ENCODE results near the gene KRTAP16-1. TPM values are rescaled to one million over a fixed set of nuclear protein-coding genes. Genes with fewer than 3 reads are reported as not detected.

The KRTAP16-1 gene
- total and polyA plus RNA-seq, 2 donors (not counting 1 experiment from before 2014, with no cell fraction given), result 0.16 TPM; not detected in 1

- Histone ChIP-seq H3K4me1 (ENCODE audit: control insufficient read depth in 2 of 2, insufficient read depth in 2 of 2, low read length in 2 of 2) (no peaks in the 10 kb centered on the region), H3K27me3 (replicated peaks in 1 of 4; ENCODE audit: control extremely low read depth in 1 of 4, control insufficient read depth in 3 of 4, insufficient read depth in 4 of 4, low read length in 3 of 4) (no peaks in the 10 kb centered on the region), H3K9me3 (ENCODE audit: control extremely low read depth in 1 of 3, control insufficient read depth in 2 of 3, insufficient read depth in 1 of 3, low read length in 2 of 3) (no peaks in the 10 kb centered on the region), H3K36me3 (replicated peaks in 1 of 2; ENCODE audit: control extremely low read depth in 1 of 2, control insufficient read depth in 1 of 2, extremely low read depth in 1 of 2, insufficient read depth in 2 of 2, low read length in 1 of 2) (no peaks in the 10 kb centered on the region), H4K20me1 (ENCODE audit: control insufficient read depth, insufficient read depth, low read length, poor library complexity, severe bottlenecking) (no peaks in the 10 kb centered on the region), H3K27ac (ENCODE audit: low read length in 2 of 2) (no peak overlapping the region), H3K9ac (ENCODE audit: low read length) (no peak overlapping the region), H2AFZ (ENCODE audit: insufficient read depth, low read depth, low read length, poor library complexity, severe bottlenecking) (no peak overlapping the region), H3K4me3 (ENCODE audit: control extremely low read depth in 1 of 5, extremely low read depth in 1 of 5, insufficient read depth in 1 of 5, low read depth in 2 of 5, low read length in 4 of 5) (no peak overlapping the region), H3K79me2 (ENCODE audit: control insufficient read depth, insufficient read depth, low read length) (no peaks in the 10 kb centered on the region), H3K4me2 (replicated peaks; ENCODE audit: low read depth, low read length, poor library complexity, severe bottlenecking) (no peak overlapping the region)
- Mint-ChIP-seq H3K9me3 (ENCODE audit: insufficient read depth) (no peaks in the 10 kb centered on the region), H3K4me1 (no peaks in the 10 kb centered on the region), H3K27ac (no peak overlapping the region), H3K27me3 (peaks cover 38% of the 10 kb centered on the region), H3K4me3 (no peak overlapping the region)
- ATAC-seq (ENCODE audit: low read depth), result no peak
- no CpG with 5 or more reads among the region's 3 CpGs for WGBS (ENCODE audit: insufficient coverage)
- DNase-seq, result no peak
- TF ChIP-seq EZH2 (IDR thresholded peaks at IDR 0.05; ENCODE audit: borderline replicate concordance, insufficient read depth, low read depth, low read length, poor library complexity, severe bottlenecking) (no peak), CTCF (IDR thresholded peaks at IDR 0.05) (no peak)
- intact Hi-C loops (cut with micrococcal nuclease), result no loop called here
- POLR2A ChIA-PET, result no interaction called here
- CTCF ChIA-PET, result no interaction called here
Measured at GRCh38 chr17:41267711-41268110, 41.4 kb downstream of the KRTAP16-1 start.

- no peaks in the 10 kb centered on the region for H3K9me3 ChIP-seq (ENCODE audit: control extremely low read depth in 1 of 3, control insufficient read depth in 2 of 3, insufficient read depth in 1 of 3, low read length in 2 of 3)
- peaks cover 53% of the 10 kb centered on the region for H3K27me3 Mint-ChIP-seq
- no peaks in the 10 kb centered on the region for H3K9me3 Mint-ChIP-seq (ENCODE audit: insufficient read depth)
- 50% methylated on average over 1 of the region's 2 CpGs for whole genome bisulfite sequencing (ENCODE audit: insufficient coverage)
- H3K4me1 ChIP-seq (ENCODE audit: control insufficient read depth in 2 of 2, insufficient read depth in 2 of 2, low read length in 2 of 2), result no peaks in the 10 kb centered on the region
- H3K4me3 Mint-ChIP-seq, result no peak within 1 kb of the TSS
- H3K79me2 ChIP-seq (ENCODE audit: control insufficient read depth, insufficient read depth, low read length), result no peaks in the 10 kb centered on the region
- H3K4me1 Mint-ChIP-seq, result no peaks in the 10 kb centered on the region
- intact Hi-C loops (cut with micrococcal nuclease), result no loop called here
- ChIA-PET CTCF (no interaction called here), POLR2A (no interaction called here)
- TF ChIP-seq EZH2 (IDR thresholded peaks at IDR 0.05; ENCODE audit: borderline replicate concordance, insufficient read depth, low read depth, low read length, poor library complexity, severe bottlenecking), result no peak
- TF ChIP-seq CTCF (IDR thresholded peaks at IDR 0.05), result no peak
- H4K20me1 ChIP-seq (ENCODE audit: control insufficient read depth, insufficient read depth, low read length, poor library complexity, severe bottlenecking), result no peaks in the 10 kb centered on the region
- H2AFZ ChIP-seq (ENCODE audit: insufficient read depth, low read depth, low read length, poor library complexity, severe bottlenecking), result no peak within 1 kb of the TSS
- ATAC-seq (ENCODE audit: low read depth) (no peak), DNase-seq (peak; percentile 1)
- no peak within 1 kb of the TSS for H3K27ac ChIP-seq (ENCODE audit: low read length in 2 of 2)
- no peak within 1 kb of the TSS for H3K4me3 ChIP-seq (ENCODE audit: control extremely low read depth in 1 of 5, extremely low read depth in 1 of 5, insufficient read depth in 1 of 5, low read depth in 2 of 5, low read length in 4 of 5)
- no peaks in the 10 kb centered on the region for H3K27me3 ChIP-seq (replicated peaks in 1 of 4; ENCODE audit: control extremely low read depth in 1 of 4, control insufficient read depth in 3 of 4, insufficient read depth in 4 of 4, low read length in 3 of 4)
- H3K27ac Mint-ChIP-seq, result no peak within 1 kb of the TSS
- H3K36me3 ChIP-seq (replicated peaks in 1 of 2; ENCODE audit: control extremely low read depth in 1 of 2, control insufficient read depth in 1 of 2, extremely low read depth in 1 of 2, insufficient read depth in 2 of 2, low read length in 1 of 2), result no peaks in the 10 kb centered on the region
- H3K9ac ChIP-seq (ENCODE audit: low read length), result no peak within 1 kb of the TSS
- no peak within 1 kb of the TSS for H3K4me2 ChIP-seq (replicated peaks; ENCODE audit: low read depth, low read length, poor library complexity, severe bottlenecking)
Measured at GRCh38 chr17:41265078-41265477, 44.0 kb downstream of the KRTAP16-1 start, which contains the start of gene KRTAP9-6. Gene KRTAP9-6, plus strand, starts transcription at chr17:41265378. Its CDS starts 0 bp downstream, at chr17:41265378.

Data from B cell (primary cell).